Ovary (tissue), 3 donors: ENCODE data around the gene ENO3.

ENCODE experiments used
- EP300 ChIP-seq: sonication (generic); formaldehyde crosslinking; IDR thresholded peaks from one replicate; pipeline ENCODE4 v1.6.1; 2017; ENCODE audit warnings: antibody characterized with exemption
- POLR2A ChIP-seq: fragments of 450-650 bp; IDR thresholded peaks from one replicate; pipeline ENCODE4 v1.6.1; 2017; ENCODE audit warnings: antibody characterized with exemption, mild to moderate bottlenecking, moderate library complexity
- TF ChIP-seq, protein P1 (sequence below), 3 donors: fragments of 450-650 bp in 2 of 3; fragments of 200-600 bp in 1 of 3; IDR thresholded peaks; one replicate each; pipeline versions ENCODE4 v1.5.1 to v1.8.0; 2016 to 2022; ENCODE audit warnings: antibody characterized with exemption in 3 of 3, mild to moderate bottlenecking in 1 of 3
- donor health status: DM: no; HTN: no; CAD: no.

DNA sequence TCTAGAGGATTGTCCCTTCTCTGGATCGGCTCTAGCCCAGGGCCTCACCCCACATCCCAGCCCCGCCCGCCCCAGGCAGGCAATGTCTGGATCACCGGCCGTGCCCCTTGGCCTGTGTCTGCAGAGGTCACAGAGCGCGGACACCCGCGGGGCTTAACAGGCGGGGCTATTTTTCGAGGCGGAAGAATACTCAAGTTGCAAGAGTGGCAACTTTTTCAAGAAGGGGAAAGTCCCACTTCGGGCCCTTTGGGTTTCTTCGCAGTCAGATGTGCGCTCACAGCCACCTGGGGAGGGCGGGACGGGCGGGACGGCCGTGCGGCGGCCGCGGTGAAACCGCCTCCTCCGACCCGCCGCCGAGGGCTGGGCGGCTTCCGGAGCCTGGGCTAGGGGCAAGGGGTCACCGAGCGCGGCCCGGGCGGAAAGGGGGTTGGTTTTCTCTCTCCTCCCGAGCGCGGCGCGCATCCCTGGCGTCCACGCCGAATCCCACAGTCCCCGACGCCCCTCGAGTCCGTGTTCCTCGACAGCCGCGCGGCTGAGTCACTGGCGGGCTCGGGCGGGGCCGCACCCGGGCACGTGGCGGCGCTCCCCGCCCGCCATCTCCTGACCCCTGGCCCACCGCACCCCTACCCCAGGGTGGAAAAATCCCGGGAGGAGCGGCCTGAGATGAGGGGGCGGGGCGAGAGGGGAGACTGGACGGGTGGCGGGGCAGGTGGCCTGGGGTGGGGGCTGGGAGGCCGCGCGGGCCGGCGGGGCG lies 1.4 kb upstream of the ENO3 start:
- TF ChIP-seq POLR2A (no peak), EP300 (no peak)
- TF ChIP-seq, protein P1, sequence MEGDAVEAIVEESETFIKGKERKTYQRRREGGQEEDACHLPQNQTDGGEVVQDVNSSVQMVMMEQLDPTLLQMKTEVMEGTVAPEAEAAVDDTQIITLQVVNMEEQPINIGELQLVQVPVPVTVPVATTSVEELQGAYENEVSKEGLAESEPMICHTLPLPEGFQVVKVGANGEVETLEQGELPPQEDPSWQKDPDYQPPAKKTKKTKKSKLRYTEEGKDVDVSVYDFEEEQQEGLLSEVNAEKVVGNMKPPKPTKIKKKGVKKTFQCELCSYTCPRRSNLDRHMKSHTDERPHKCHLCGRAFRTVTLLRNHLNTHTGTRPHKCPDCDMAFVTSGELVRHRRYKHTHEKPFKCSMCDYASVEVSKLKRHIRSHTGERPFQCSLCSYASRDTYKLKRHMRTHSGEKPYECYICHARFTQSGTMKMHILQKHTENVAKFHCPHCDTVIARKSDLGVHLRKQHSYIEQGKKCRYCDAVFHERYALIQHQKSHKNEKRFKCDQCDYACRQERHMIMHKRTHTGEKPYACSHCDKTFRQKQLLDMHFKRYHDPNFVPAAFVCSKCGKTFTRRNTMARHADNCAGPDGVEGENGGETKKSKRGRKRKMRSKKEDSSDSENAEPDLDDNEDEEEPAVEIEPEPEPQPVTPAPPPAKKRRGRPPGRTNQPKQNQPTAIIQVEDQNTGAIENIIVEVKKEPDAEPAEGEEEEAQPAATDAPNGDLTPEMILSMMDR (IDR thresholded peaks at IDR 0.05): no peak
